Suprapubic skin (tissue), 4 donors: ENCODE results near the gene MLYCD.

ENCODE experiments used
- EP300 ChIP-seq: sonication (generic); formaldehyde crosslinking; IDR thresholded peaks from one replicate; pipeline ENCODE4 v1.6.1; 2017; ENCODE audit warnings: antibody characterized with exemption
- POLR2AphosphoS5 ChIP-seq, 3 donors: sonication (generic); formaldehyde crosslinking; IDR thresholded peaks; one replicate each; pipeline ENCODE4 v1.6.1; 2017; ENCODE audit warnings: antibody characterized with exemption in 3 of 3
- TF ChIP-seq, protein P1 (sequence below), 2 donors: fragments of 200-600 bp in 1 of 2; fragments of 450-650 bp in 1 of 2; sonication (generic) in 1 of 2; IDR thresholded peaks; one replicate each; pipeline ENCODE4 v1.5.1; 2016 to 2019; ENCODE audit warnings: antibody characterized with exemption in 2 of 2, mild to moderate bottlenecking in 1 of 2, moderate library complexity in 1 of 2

GRCh38 chr16:83888672-83889044 lies 10.3 kb upstream of the MLYCD start:
- TF ChIP-seq, protein P1, sequence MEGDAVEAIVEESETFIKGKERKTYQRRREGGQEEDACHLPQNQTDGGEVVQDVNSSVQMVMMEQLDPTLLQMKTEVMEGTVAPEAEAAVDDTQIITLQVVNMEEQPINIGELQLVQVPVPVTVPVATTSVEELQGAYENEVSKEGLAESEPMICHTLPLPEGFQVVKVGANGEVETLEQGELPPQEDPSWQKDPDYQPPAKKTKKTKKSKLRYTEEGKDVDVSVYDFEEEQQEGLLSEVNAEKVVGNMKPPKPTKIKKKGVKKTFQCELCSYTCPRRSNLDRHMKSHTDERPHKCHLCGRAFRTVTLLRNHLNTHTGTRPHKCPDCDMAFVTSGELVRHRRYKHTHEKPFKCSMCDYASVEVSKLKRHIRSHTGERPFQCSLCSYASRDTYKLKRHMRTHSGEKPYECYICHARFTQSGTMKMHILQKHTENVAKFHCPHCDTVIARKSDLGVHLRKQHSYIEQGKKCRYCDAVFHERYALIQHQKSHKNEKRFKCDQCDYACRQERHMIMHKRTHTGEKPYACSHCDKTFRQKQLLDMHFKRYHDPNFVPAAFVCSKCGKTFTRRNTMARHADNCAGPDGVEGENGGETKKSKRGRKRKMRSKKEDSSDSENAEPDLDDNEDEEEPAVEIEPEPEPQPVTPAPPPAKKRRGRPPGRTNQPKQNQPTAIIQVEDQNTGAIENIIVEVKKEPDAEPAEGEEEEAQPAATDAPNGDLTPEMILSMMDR (IDR thresholded peaks at IDR 0.05): no peak
- TF ChIP-seq EP300: no peak
- no peak for TF ChIP-seq POLR2AphosphoS5 (IDR thresholded peaks at IDR 0.05)
